Measurements from ENCODE around the gene PRSS22.

The PRSS22 gene

DNA sequence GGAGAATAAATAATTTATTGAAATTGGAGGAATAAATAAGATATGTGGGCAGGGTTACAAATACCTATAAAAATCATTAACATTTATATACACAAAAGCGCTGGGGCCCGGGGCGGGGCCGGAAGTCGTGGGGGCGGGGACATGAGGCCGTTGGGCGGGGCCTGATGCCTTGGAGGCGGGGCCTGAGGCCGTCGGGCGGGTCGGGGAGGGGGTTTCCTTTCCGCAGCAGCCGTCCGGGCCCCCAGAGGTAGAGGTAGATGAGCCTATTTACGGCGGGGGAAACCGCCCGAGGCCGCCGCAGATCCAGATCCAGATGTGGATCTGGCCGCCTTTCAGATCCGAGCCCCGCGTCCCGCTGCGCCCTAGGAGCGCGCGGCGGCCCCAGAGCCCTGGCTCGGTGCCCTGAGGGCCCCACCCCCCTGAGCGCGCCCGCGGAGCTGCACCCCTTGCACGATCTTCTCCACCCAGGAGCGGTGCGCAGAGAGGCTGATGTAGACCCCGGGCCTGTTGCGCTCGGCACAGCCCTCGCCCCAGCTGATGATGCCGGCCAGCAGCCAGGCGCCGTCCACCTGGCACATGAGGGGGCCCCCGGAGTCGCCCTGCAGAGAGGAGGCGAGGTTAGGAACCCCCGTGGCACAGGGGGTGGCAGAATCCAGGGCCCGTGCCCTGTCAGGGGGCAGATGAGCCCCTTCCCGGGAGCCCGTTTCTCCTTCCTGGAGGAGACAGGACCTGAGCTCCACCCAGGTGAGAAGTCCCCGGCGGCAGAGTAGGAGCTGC, 5.1 kb downstream of the PRSS22 start:
- Histone ChIP-seq H3K36me3 (replicated peaks; ENCODE audit: insufficient read depth, low read length) (no peaks in the 10 kb centered on the region), H3K27ac (ENCODE audit: low read length) (no peak overlapping the region), H3K4me2 (ENCODE audit: low read depth, low read length) (no peak overlapping the region), H3K4me1 (ENCODE audit: low read length) (no peaks in the 10 kb centered on the region), H3K9me3 (replicated peaks; ENCODE audit: insufficient read depth, low read length) (no peaks in the 10 kb centered on the region), H3K27me3 (replicated peaks; ENCODE audit: insufficient read depth, low read length) (peaks cover 57% of the 10 kb centered on the region), H3K9ac (ENCODE audit: low read length) (no peak overlapping the region), H4K20me1 (ENCODE audit: insufficient read depth, low read length) (no peaks in the 10 kb centered on the region), H3F3A (ENCODE audit: insufficient read depth, low read length) (no peaks in the 10 kb centered on the region), H3K9me2 (replicated peaks; ENCODE audit: insufficient read depth, low read length) (no peaks in the 10 kb centered on the region), H2AFZ (ENCODE audit: low read length) (no peak overlapping the region), H3K4me3 (ENCODE audit: low read length) (no peak overlapping the region), H3K79me2 (ENCODE audit: low read length) (no peaks in the 10 kb centered on the region)
- DNase-seq: no peak
- TF ChIP-seq CTCF (IDR thresholded peaks at IDR 0.05; ENCODE audit: low read length): no peak
- TF ChIP-seq EZH2phosphoT487 (IDR thresholded peaks at IDR 0.05; ENCODE audit: low read length): no peak
- no peak for TF ChIP-seq EZH2 (optimal IDR thresholded peaks at IDR 0.05; ENCODE audit: low read depth, low read length)

DNA sequence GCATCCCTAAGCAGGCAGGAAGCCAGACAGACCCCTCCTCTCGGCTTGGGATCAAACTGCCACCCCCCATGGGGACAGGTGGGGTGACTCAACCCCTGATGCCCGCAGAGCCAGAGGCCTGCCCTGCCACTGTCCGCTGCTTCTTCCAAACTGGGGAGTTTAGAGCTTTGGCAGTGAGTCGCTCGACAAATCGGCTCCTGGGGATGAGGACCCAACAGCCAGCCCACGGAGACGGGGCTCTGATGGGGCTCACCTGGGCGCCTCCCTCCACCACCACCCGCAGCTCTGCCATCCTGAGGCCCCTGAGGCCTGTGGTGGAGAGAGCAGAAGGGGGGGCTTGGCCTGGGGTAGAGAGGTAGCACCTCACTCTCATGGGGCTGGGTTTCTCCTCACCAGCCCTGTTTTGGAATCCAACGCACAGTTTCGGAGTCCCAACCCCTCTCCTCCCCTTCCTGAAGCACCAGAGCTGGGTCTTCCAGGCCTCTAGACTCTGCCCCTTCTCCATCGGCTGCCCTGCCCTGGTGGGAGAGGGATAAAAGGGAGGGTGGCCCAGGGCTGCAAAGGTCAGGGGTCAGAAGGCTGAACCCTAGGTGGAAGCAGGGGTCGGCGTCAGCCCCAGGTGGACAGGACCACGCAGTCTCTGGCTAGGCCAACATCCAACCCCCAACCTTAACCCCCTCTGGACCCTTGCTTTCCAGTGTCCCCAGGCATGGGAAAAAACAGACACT, 5.8 kb downstream of the PRSS22 start:
- H3K9ac ChIP-seq (ENCODE audit: low read length): no peak overlapping the region
- H3K9me2 ChIP-seq (replicated peaks; ENCODE audit: insufficient read depth, low read length): no peaks in the 10 kb centered on the region
- no peak overlapping the region for H3K4me2 ChIP-seq (ENCODE audit: low read depth, low read length)
- H3F3A ChIP-seq (ENCODE audit: insufficient read depth, low read length): no peaks in the 10 kb centered on the region
- TF ChIP-seq EZH2phosphoT487 (IDR thresholded peaks at IDR 0.05; ENCODE audit: low read length) (no peak), EZH2 (optimal IDR thresholded peaks at IDR 0.05; ENCODE audit: low read depth, low read length) (no peak), CTCF (IDR thresholded peaks at IDR 0.05; ENCODE audit: low read length) (no peak)
- H4K20me1 ChIP-seq (ENCODE audit: insufficient read depth, low read length): no peaks in the 10 kb centered on the region
- H3K4me3 ChIP-seq (ENCODE audit: low read length): no peak overlapping the region
- no peaks in the 10 kb centered on the region for H3K79me2 ChIP-seq (ENCODE audit: low read length)
- H3K9me3 ChIP-seq (replicated peaks; ENCODE audit: insufficient read depth, low read length): no peaks in the 10 kb centered on the region
- H3K36me3 ChIP-seq (replicated peaks; ENCODE audit: insufficient read depth, low read length): no peaks in the 10 kb centered on the region
- no peak for DNase-seq
- H3K4me1 ChIP-seq (ENCODE audit: low read length): no peaks in the 10 kb centered on the region
- no peak overlapping the region for H2AFZ ChIP-seq (ENCODE audit: low read length)
- peaks cover 53% of the 10 kb centered on the region for H3K27me3 ChIP-seq (replicated peaks; ENCODE audit: insufficient read depth, low read length)
- no peak overlapping the region for H3K27ac ChIP-seq (ENCODE audit: low read length)

GRCh38 chr16:2848933-2849725, 8.8 kb downstream of the PRSS22 start:
- no peak for TF ChIP-seq CTCF (IDR thresholded peaks at IDR 0.05; ENCODE audit: low read length)
- TF ChIP-seq EZH2 (optimal IDR thresholded peaks at IDR 0.05; ENCODE audit: low read depth, low read length): no peak
- no peak for TF ChIP-seq EZH2phosphoT487 (IDR thresholded peaks at IDR 0.05; ENCODE audit: low read length)
- no peak overlapping the region for H3K27ac ChIP-seq (ENCODE audit: low read length)

More at GRCh38 chr16:2848933-2849725, 8.8 kb downstream of the PRSS22 start:
- H3K79me2 ChIP-seq (ENCODE audit: low read length): no peaks in the 10 kb centered on the region
- H3K27me3 ChIP-seq (replicated peaks; ENCODE audit: insufficient read depth, low read length): peaks cover 63% of the 10 kb centered on the region
- no peak for DNase-seq
- no peak overlapping the region for H3K4me3 ChIP-seq (ENCODE audit: low read length)
- no peak overlapping the region for H2AFZ ChIP-seq (ENCODE audit: low read length)
- no peak overlapping the region for H3K9ac ChIP-seq (ENCODE audit: low read length)
- no peaks in the 10 kb centered on the region for H3K4me1 ChIP-seq (ENCODE audit: low read length)
- no peaks in the 10 kb centered on the region for H3K36me3 ChIP-seq (replicated peaks; ENCODE audit: insufficient read depth, low read length)
- no peaks in the 10 kb centered on the region for H3F3A ChIP-seq (ENCODE audit: insufficient read depth, low read length)
- H3K4me2 ChIP-seq (ENCODE audit: low read depth, low read length): no peak overlapping the region
- no peaks in the 10 kb centered on the region for H3K9me2 ChIP-seq (replicated peaks; ENCODE audit: insufficient read depth, low read length)
- H3K9me3 ChIP-seq (replicated peaks; ENCODE audit: insufficient read depth, low read length): no peaks in the 10 kb centered on the region
- H4K20me1 ChIP-seq (ENCODE audit: insufficient read depth, low read length): no peaks in the 10 kb centered on the region
